DND-41 (cell line): ENCODE data around the gene KRTAP21-3.

Experiments used
- ATAC-seq: fragments of 200-7000 bp; cut with Tn5 transposase; 3 replicates; pipeline ENCODE4 v1.9.1; 2021; ENCODE audit warnings: low read depth; ENCODE audit not compliant: insufficient read depth
- DNase-seq: peaks from one replicate; pipeline ENCODE4 v3.0.0-alpha.2; 2020
- H2AFZ ChIP-seq: 2 replicates; pipeline ENCODE4 v1.6.0; 2012; ENCODE audit warnings: low read depth, low read length
- H3K27ac ChIP-seq: 2 replicates; pipeline ENCODE4 v1.5.1; 2012; ENCODE audit warnings: low read length, inconsistent platforms
- H3K27me3 ChIP-seq: fragments of 200-600 bp; sonication (generic); 2 replicates; pipeline ENCODE4 v1.6.0; 2012; ENCODE audit warnings: low read length, mild to moderate bottlenecking, inconsistent platforms; ENCODE audit not compliant: insufficient read depth, poor library complexity
- H3K36me3 ChIP-seq: 2 replicates; pipeline ENCODE4 v1.5.1; 2012; ENCODE audit warnings: low read length, inconsistent platforms; ENCODE audit not compliant: insufficient read depth
- H3K4me1 ChIP-seq: 2 replicates; pipeline ENCODE4 v1.5.1; 2012; ENCODE audit warnings: mild to moderate bottlenecking, low read length; ENCODE audit not compliant: insufficient read depth
- H3K4me2 ChIP-seq: 2 replicates; pipeline ENCODE4 v1.6.0; 2012; ENCODE audit warnings: mild to moderate bottlenecking, moderate library complexity, low read length, inconsistent platforms; ENCODE audit not compliant: insufficient read depth
- H3K4me3 ChIP-seq, 2 experiments: fragments of 200-600 bp in 1 of 2; shearing (Covaris generic) in 1 of 2; 2 replicates each; pipeline ENCODE4 v1.5.1; 2012 to 2016; ENCODE audit warnings: inconsistent platforms in 2 of 2, low read length in 2 of 2, mild to moderate bottlenecking in 2 of 2, low read depth in 1 of 2, moderate library complexity in 1 of 2
- H3K79me2 ChIP-seq: 2 replicates; pipeline ENCODE4 v1.6.0; 2012; ENCODE audit warnings: low read length, inconsistent platforms; ENCODE audit not compliant: insufficient read depth
- H3K9ac ChIP-seq: 2 replicates; pipeline ENCODE4 v1.6.0; 2012; ENCODE audit warnings: low read depth, mild to moderate bottlenecking, inconsistent platforms, low read length, moderate library complexity
- H3K9me3 ChIP-seq: 2 replicates; pipeline ENCODE4 v1.5.1; 2012; ENCODE audit warnings: low read length, moderate library complexity, mild to moderate bottlenecking, inconsistent platforms; ENCODE audit not compliant: insufficient read depth, severe bottlenecking
- H4K20me1 ChIP-seq: 2 replicates; pipeline ENCODE4 v1.6.0; 2012; ENCODE audit warnings: low read length; ENCODE audit not compliant: insufficient read depth
- CTCF ChIP-seq: IDR thresholded peaks from 2 replicates; pipeline ENCODE4 v1.5.1; 2012; ENCODE audit warnings: borderline replicate concordance, low read length, moderate library complexity, mild to moderate bottlenecking; ENCODE audit not compliant: poor library complexity, severe bottlenecking; ENCODE audit errors: extremely low read depth
- EZH2 ChIP-seq: IDR thresholded peaks from 3 replicates; pipeline ENCODE4 v1.6.1; 2012; ENCODE audit warnings: borderline replicate concordance, low read depth, mild to moderate bottlenecking, moderate library complexity, low read length, inconsistent platforms; ENCODE audit not compliant: severe bottlenecking

The KRTAP21-3 gene

GRCh38 chr21:30719401-30719800 lies 824 bp upstream of the KRTAP21-3 start:
- Histone ChIP-seq H3K4me3 (no peak overlapping the region), H4K20me1 (no peaks in the 10 kb centered on the region), H3K27me3 (no peaks in the 10 kb centered on the region), H3K36me3 (no peaks in the 10 kb centered on the region), H3K79me2 (no peaks in the 10 kb centered on the region), H3K9me3 (no peaks in the 10 kb centered on the region), H3K9ac (no peak overlapping the region), H3K27ac (no peak overlapping the region), H2AFZ (no peak overlapping the region), H3K4me1 (no peaks in the 10 kb centered on the region), H3K4me2 (no peak overlapping the region)
- ATAC-seq, result no peak
- TF ChIP-seq CTCF, result no peak
- TF ChIP-seq EZH2, result no peak
- no peak for DNase-seq

- Histone ChIP-seq H4K20me1 (no peaks in the 10 kb centered on the region), H3K4me3 (no peak overlapping the region), H3K79me2 (no peaks in the 10 kb centered on the region), H3K9ac (no peak overlapping the region), H3K9me3 (no peaks in the 10 kb centered on the region), H3K27me3 (no peaks in the 10 kb centered on the region), H2AFZ (no peak overlapping the region), H3K27ac (no peak overlapping the region), H3K4me1 (no peaks in the 10 kb centered on the region), H3K36me3 (no peaks in the 10 kb centered on the region), H3K4me2 (no peak overlapping the region)
- DNase-seq (no peak), ATAC-seq (no peak)
- TF ChIP-seq EZH2 (no peak), CTCF (no peak)
These were observed 1.5 kb downstream of the KRTAP21-3 start for GRCh38 chr21:30717105-30717504.

- Histone ChIP-seq H2AFZ (no peak overlapping the region), H3K27me3 (no peaks in the 10 kb centered on the region), H4K20me1 (no peaks in the 10 kb centered on the region), H3K9me3 (no peaks in the 10 kb centered on the region), H3K9ac (no peak overlapping the region), H3K36me3 (no peaks in the 10 kb centered on the region), H3K27ac (no peak overlapping the region), H3K4me3 (no peak overlapping the region), H3K4me1 (no peaks in the 10 kb centered on the region), H3K79me2 (no peaks in the 10 kb centered on the region), H3K4me2 (no peak overlapping the region)
- DNase-seq, result no peak
- ATAC-seq, result no peak
- no peak for TF ChIP-seq EZH2
- no peak for TF ChIP-seq CTCF
These were observed 3.6 kb downstream of the KRTAP21-3 start for GRCh38 chr21:30714946-30715345.

GRCh38 chr21:30714456-30714855 lies 4.1 kb downstream of the KRTAP21-3 start:
- DNase-seq (no peak), ATAC-seq (no peak)
- Histone ChIP-seq H3K27ac (no peak overlapping the region), H3K4me1 (no peaks in the 10 kb centered on the region), H3K4me2 (no peak overlapping the region), H3K9ac (no peak overlapping the region), H4K20me1 (no peaks in the 10 kb centered on the region), H3K36me3 (no peaks in the 10 kb centered on the region), H2AFZ (no peak overlapping the region), H3K9me3 (no peaks in the 10 kb centered on the region), H3K4me3 (no peak overlapping the region), H3K79me2 (no peaks in the 10 kb centered on the region), H3K27me3 (no peaks in the 10 kb centered on the region)
- TF ChIP-seq EZH2 (no peak), CTCF (no peak)
